ENCODE results near the gene STAT3. TPM values are rescaled to one million over a fixed set of nuclear protein-coding genes. Genes with fewer than 3 reads are reported as not detected.

The STAT3 gene
- total and polyA plus RNA-seq, 9 of the 15 experiments (the other 6 are each of a cell fraction or from before 2014, with no cell fraction given), result 90.0 to 179 (median 114) TPM

DNA sequence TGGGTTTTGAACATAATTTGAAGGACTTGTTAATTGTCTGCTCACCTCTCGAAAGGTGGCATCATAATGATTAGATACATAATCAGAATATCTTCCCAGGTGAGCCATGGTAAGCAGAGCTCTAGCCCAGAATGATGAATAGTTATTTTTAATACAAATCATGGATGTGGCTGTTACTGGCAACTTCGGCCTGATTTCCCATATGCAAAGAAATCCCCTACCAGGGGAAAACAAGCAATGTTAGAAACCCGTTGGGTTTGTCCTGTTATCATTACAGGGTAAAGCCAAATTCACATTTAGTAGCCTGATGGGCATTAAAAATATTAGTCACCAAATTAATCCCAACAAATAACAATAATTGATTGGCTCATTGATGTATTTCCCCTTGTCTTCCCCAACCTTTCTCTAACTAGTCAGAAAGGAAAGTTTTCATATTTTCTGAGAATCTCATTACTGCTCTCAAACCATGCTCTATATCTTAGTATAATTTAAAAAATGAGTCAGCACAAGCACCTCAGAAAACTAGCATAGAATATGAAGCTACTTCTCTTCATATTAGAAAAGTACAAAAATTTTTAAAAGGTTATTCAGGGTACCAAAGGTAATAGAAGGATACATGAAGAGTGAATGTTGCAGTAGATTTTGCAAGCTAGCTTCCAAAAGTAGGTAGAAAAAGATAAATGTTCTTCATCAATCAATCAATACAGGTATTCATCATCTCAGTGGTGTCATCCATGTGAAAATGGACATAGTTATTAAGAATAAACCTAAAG, 117.0 kb downstream of the STAT3 start (continued):
- TF ChIP-seq, protein P1, sequence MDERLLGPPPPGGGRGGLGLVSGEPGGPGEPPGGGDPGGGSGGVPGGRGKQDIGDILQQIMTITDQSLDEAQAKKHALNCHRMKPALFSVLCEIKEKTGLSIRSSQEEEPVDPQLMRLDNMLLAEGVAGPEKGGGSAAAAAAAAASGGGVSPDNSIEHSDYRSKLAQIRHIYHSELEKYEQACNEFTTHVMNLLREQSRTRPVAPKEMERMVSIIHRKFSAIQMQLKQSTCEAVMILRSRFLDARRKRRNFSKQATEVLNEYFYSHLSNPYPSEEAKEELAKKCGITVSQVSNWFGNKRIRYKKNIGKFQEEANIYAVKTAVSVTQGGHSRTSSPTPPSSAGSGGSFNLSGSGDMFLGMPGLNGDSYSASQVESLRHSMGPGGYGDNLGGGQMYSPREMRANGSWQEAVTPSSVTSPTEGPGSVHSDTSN (CRISPR knock-in tag; IDR thresholded peaks at IDR 0.05; ENCODE audit: low read depth), result no peak
- TF ChIP-seq, protein P1 (tag; conservative IDR thresholded peaks at IDR 0.05; ENCODE audit: low read depth), result peak; percentile 52; the same call in 1 of the 2 replicates
- TF ChIP-seq POU5F1 (IDR thresholded peaks at IDR 0.05; ENCODE audit: borderline replicate concordance, low read depth, low read length, partially characterized antibody), result no peak

DNA sequence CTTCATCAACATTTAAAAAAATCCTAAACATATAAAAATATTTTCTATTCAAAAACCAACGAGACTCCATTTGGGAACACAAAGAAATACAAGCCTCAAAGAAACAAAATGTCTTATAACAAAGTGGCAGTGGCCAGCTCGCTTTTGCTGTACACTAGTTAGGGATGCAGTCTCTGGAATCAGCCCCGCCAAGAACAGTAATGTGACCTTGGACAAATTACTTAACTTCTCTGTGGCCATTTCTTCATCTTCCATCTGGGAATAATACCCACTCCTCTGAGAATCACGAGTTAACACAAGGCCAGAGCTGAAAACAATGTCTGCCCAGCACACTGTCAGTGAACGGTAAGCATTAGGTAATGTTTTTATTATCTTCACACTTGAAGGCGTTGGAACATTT, 117.6 kb downstream of the STAT3 start:
- ChIA-PET CTCF (ENCODE audit: low intra/inter-chr PET ratio) (no interaction called here), POLR2A (interaction anchor here (0.6 to 5.2 kb wide), 9 partner anchors 9 to 554 kb away, joined by 3 to 41 read pairs (median 3); no protein-coding TSS in a partner anchor)
- H3K27ac ChIP-seq (ENCODE audit: extremely low read depth, low read depth, low read length), result peak overlapping the region; percentile 93
- H3K9me1 ChIP-seq (ENCODE audit: control insufficient read depth, insufficient read depth, low read length), result no peaks in the 10 kb centered on the region
- FAIRE-seq, result peak; percentile 52
- no peak for DNase-seq (ENCODE audit: extremely low read depth in 1 of 4, low spot score in 3 of 4)
- H4K20me1 ChIP-seq (replicated peaks; ENCODE audit: control insufficient read depth, insufficient read depth, low read length), result no peaks in the 10 kb centered on the region
- H3K4me2 ChIP-seq (ENCODE audit: insufficient read depth, low read length), result peak overlapping the region; percentile 95
- ATAC-seq, result peak; percentile 2
- WGBS (ENCODE audit: insufficient coverage, low coverage, missing lambda C conversion rate), result 2% methylated on average over 6 of the region's 6 CpGs
- no peak overlapping the region for H2AFZ ChIP-seq (ENCODE audit: low read depth, low read length)
- in situ Hi-C loops (cut with MboI), result no loop called here
- H3K4me3 ChIP-seq, result peak overlapping the region; percentile 81
- H3K36me3 ChIP-seq (ENCODE audit: control insufficient read depth, insufficient read depth, low read length), result peaks cover 51% of the 10 kb centered on the region
- H3K4me1 ChIP-seq (replicated peaks in 1 of 2; ENCODE audit: control insufficient read depth in 2 of 2, insufficient read depth in 2 of 2, low read length in 2 of 2), result peaks cover 14 to 21% of the 10 kb centered on the region in 2 experiments
- no peaks in the 10 kb centered on the region for H3K27me3 ChIP-seq (ENCODE audit: control insufficient read depth in 2 of 2, insufficient read depth in 2 of 2, low read length in 2 of 2)
- peaks cover 100% of the 10 kb centered on the region for H3K79me2 ChIP-seq (ENCODE audit: control insufficient read depth, insufficient read depth, low read length)
- intact Hi-C loops (cut with micrococcal nuclease), result no loop called here
- H3K9me3 ChIP-seq (replicated peaks; ENCODE audit: control insufficient read depth, insufficient read depth, low read depth, low read length), result no peaks in the 10 kb centered on the region
- BruUV-seq (replicated peaks), result no TSS peak
- H3K9ac ChIP-seq (ENCODE audit: insufficient read depth in 1 of 2, low read depth in 2 of 2, low read length in 2 of 2), result peak overlapping the region; percentile 56 to 84; a peak in 3 of 4 replicates
- TF ChIP-seq L3MBTL2 (IDR thresholded peaks at IDR 0.05) (peak; percentile 24; the same call in 1 of the 2 replicates), DMBX1 (CRISPR knock-in tag; IDR thresholded peaks at IDR 0.05; ENCODE audit: borderline replicate concordance) (0 out of 2 replicates have a peak, but pooled peaks have one; percentile 17), GATAD2B (IDR thresholded peaks at IDR 0.05; ENCODE audit: borderline replicate concordance) (no peak), BRD9 (IDR thresholded peaks at IDR 0.05; ENCODE audit: low read depth, partially characterized antibody) (peak; percentile 71), MCM3 (IDR thresholded peaks at IDR 0.05) (no peak), NR2C2 (CRISPR knock-in tag; IDR thresholded peaks at IDR 0.05) (no peak), NR2C2 (tag; IDR thresholded peaks at IDR 0.05) (0 out of 2 replicates have a peak, but pooled peaks have one; percentile 1)
- TF ChIP-seq, protein P2, sequence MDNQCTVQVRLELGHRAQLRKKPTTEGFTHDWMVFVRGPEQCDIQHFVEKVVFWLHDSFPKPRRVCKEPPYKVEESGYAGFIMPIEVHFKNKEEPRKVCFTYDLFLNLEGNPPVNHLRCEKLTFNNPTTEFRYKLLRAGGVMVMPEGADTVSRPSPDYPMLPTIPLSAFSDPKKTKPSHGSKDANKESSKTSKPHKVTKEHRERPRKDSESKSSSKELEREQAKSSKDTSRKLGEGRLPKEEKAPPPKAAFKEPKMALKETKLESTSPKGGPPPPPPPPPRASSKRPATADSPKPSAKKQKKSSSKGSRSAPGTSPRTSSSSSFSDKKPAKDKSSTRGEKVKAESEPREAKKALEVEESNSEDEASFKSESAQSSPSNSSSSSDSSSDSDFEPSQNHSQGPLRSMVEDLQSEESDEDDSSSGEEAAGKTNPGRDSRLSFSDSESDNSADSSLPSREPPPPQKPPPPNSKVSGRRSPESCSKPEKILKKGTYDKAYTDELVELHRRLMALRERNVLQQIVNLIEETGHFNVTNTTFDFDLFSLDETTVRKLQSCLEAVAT (IDR thresholded peaks at IDR 0.05), result peak; percentile 51 to 59; a peak in 3 of 4 replicates
- TF ChIP-seq, protein P3, sequence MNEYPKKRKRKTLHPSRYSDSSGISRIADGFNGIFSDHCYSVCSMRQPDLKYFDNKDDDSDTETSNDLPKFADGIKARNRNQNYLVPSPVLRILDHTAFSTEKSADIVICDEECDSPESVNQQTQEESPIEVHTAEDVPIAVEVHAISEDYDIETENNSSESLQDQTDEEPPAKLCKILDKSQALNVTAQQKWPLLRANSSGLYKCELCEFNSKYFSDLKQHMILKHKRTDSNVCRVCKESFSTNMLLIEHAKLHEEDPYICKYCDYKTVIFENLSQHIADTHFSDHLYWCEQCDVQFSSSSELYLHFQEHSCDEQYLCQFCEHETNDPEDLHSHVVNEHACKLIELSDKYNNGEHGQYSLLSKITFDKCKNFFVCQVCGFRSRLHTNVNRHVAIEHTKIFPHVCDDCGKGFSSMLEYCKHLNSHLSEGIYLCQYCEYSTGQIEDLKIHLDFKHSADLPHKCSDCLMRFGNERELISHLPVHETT (CRISPR knock-in tag; conservative IDR thresholded peaks at IDR 0.05 in 1 of 2, IDR thresholded peaks at IDR 0.05 in 1 of 2), result peak in 1 of 2 experiments; percentile 48; a peak in 1 of 4 replicates
